IPS DF 4.7 (cell line): ENCODE measurements around the gene HDAC11.
"Not testable (repeated sequence)": the region's sequence is repeated elsewhere in the genome, so short reads cannot be mapped to it uniquely, and the experiment has no call there.

ENCODE experiments used
- DNase-seq: peaks from one replicate; pipeline ENCODE4 v3.0.0-alpha.2; 2013; ENCODE audit warnings: low spot score; ENCODE audit errors: extremely low read depth

Gene HDAC11

DNA sequence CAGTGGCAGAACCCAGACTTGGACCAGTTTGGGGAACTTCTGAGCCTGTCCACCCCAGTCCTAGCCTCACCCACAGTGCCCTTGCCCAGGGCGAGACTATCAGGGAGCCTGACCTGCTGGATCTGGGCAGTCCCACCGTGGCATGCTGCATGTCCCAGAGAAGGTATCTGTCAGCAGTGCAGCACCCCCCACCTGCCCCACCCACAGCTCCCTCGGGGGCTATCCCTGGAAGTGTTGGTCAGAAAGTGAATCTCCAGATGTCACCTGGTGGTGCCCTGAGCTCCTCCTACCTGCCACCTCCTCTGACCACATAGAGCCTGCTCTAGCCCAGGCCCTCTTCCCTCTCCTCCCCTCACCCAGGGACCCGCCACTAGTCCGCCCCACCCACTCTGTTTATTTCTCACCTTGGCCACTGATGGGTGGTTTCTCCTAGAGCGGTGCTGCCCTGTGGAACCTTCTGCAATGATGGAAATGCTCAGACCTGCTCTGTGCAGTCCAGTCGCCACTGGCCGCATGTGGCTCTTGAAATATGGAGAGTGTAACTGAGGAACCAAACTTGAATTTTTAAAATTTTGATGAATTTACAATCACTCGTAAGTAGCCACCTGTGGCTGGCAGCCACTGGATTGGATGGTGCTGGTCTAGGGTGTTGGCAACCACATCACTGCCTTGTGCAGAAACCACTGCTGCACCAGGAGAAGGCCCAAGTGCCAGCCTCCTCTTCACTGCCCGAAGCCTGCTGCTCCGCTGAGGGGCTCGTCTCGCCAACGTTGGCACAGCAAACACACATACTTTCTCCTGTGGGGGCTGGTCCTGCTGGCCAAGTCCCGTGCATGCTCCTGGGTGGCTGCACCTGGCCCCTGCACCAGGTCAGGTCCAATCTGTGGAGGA lies 13.1 kb downstream of the HDAC11 start:
- no peak for DNase-seq

DNA sequence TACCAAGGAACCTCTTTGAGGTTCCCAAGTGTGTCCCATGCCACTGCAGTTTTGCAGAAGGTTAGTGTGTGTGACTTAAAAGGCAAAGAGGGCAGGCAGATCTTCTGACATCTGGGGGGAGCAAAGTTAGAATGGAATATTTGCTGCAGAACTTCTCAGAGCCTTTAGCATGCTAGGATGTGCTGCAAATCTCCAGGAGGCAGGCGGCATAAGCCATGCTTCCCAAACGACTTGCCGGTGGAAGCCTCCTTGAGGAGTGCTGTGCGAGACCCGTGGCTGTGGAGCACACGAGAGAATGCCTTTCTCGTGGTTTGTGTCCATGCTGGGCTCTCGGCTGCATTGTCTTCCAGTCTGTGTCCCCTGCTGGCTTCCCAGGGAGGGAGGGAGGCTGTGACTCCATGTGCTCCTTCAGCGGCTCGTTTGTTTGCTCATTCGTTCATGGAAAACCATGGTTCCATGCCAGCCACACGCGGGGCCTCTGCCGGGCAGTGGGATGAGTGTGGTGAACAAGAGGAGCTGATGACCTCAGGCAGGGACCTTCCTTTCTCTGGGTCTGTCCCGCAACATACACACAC lies 13.8 kb downstream of the HDAC11 start:
- DNase-seq, result no peak

DNA sequence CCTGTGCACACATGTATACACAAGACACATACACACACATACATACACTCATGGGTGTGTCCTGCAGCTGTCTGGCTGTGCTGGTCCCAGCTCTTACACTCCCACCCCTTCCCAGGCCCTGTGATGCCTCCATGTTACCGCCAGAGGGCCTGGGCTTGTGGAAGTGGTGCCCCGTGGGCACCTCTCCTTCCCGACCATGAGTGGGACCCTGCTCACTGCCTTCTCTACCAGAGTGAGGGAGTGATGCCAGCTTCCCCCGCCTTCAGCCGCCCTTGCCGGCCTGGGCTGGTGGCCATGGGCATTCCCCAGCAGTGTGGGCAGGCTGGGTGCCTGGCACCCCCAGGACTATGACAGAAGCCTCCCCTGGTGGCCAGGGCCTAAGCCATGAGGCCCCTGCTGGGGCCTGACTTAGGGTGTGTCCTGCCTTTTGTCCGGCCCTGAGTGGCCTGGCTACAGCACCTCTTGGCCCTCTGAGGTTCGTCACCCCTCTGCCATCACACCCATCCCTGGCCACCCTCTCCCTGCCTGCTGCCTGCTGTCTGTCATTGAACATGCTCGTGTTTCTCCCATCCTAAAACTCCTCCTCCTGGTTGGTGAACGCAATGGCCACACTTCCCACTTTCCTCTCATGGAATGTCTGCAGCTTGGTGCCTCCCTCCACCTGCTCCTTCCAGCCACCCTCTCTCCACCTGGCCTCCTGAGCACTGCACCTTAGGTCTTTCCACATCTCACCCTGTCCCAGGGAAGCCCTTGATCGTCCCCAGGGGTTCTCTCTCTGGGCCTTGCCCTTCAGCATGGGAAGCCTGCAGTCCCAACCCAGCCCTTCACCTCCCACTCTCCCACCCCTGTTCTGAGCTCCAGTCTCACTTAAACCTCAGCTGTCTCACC lies 14.6 kb downstream of the HDAC11 start:
- DNase-seq, result no peak

DNA sequence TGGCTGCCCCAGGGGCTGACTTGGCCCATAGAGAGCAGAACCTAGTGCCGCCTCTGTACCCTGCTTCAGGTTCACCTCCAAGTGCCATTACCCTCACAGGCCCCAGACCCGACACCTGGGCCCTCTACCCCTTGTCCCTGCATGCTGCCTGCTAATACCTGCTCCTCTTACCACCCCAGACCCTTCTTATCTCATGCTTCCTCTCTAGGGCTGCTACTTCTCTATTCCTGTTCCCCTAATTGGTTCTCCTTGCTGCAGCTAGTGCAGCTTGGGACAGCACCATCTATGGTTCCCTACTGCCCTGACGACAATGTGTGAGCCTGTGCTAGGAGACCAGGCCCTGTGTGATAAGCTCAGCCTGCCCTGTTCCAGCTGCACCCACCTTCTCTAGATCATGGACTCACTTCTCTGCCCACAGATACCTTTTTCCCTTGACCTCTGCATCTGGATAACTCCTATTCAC lies 15.3 kb downstream of the HDAC11 start:
- DNase-seq, result no peak

DNA sequence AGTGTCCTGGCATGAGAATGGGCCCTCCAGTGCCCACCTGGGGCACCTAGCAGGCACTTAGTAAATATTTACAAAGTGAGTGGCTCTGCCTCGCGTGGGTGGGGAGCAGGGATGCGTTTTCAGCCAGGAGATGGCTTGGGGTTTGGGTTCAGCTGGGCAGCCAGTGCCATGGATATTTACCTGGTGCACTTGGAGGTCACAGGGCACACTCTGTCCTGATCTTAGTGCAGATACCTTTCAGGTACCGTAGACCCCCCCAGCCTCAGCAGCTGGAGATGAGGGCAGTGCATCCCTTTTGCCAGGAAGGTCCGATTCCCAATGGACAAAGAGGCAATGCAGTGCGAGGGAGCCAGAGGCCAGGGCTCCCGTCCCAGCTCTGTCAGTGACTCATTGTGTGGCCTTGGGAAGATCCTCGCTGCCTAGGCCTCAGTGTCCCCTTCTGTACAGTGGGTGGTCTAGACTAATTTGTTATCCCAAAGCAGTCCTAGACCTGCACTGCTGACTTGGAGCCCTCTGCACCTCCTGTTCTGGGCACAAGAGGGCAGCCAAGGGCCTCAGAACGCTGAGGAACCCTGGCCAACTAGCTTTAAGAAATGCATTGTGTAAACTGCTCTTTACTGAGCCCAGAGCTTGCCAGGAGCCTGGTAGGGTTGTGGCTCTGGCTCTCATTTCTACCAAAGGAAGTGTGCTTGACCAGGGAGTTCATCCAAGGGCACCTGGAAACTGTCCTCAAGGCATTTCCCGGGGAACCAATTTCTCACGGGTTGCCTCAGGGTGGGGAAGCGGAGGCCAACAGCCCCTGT lies 16.0 kb downstream of the HDAC11 start:
- no peak for DNase-seq

DNA sequence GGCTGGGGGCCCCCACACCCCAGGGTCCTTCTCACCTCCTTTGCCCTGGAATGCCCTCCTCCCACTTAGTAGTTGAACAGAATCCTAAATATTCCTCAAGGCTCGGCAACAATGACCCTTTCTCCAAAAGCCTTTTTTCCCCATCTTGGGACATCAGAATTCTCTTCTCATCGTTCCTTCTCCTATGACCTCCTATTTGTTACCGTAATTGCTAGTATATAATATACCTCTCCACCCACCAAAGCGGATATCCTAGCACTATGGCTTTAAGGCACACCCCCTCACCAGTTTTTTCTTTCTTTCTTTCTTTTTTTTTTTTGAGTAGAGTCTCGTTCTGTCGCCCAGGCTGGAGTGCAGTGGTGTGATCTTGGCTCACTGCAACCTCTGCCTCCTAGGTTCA lies 16.8 kb downstream of the HDAC11 start:
- DNase-seq, result no peak

DNA sequence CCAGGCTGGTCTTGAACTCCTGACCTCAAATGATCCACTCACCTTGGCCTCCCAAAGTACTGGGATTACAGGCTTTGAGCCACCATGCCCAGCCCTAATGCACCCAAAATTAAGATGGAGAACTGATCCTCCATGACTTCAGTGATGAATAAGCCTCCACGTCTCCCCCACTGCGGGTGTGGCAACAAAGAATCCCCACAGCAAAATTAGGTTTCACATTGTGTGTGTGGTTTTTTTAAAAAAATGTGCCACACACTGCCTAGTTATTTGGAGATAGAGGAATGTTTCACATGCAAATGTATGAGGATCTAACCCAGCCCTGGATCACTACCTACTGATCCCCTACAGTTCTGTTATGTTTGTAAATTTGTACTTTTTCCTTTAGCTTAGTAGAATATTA lies 17.3 kb downstream of the HDAC11 start:
- DNase-seq, result no peak

DNA sequence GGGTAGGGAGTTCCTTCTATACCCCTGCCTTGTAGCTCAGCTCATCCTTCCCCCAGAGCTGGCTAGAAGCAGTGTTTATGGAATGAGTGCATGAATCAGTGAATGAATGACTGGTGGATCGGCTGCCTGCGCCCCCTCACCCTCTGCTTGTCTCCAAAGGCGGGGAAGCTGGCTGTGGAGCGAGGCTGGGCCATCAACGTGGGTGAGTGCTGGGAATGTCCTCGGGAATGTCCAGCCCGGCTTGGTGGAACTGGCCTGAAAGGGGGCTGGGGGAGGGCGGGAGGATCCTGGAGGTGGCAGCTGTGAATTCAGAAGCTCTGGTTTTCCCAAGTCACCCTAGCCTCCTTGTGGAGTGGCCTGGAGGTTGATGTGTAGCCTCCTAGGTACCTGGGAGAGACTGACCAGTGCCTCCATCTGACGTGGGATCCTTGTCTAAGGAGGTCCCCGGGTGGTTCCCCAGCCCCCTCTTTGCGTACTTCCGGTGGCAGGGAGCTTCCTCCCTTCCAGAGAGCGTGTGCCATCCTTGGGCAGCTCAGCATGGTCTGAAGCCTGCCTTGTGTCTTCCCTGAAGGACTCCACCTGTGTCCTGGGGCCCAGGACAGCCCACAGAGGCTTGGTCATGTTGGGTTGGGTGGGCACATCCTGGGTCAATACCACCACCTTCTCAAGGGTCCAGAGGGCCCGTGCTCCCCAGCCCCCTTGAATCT lies 18.4 kb downstream of the HDAC11 start:
- no peak for DNase-seq

DNA sequence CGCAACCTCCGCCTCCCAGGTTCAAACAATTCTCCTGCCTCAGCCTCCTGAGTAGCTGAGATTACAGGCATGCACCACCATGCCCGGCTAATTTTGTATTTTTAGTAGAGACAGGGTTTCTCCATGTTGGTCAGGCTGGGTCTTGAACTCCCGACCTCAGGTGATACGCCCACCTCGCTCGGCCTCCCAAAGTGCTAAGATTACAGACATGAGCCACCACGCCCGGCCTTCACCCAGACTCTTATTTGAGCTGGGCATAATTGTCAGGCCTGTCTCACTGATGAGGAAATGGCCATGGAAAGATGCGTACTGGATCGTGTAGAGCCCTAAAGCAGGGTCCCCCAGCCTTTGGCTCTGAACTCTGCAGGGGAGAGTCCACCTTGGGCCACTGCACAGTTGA lies 19.1 kb downstream of the HDAC11 start:
- DNase-seq, result not testable (repeated sequence)

DNA sequence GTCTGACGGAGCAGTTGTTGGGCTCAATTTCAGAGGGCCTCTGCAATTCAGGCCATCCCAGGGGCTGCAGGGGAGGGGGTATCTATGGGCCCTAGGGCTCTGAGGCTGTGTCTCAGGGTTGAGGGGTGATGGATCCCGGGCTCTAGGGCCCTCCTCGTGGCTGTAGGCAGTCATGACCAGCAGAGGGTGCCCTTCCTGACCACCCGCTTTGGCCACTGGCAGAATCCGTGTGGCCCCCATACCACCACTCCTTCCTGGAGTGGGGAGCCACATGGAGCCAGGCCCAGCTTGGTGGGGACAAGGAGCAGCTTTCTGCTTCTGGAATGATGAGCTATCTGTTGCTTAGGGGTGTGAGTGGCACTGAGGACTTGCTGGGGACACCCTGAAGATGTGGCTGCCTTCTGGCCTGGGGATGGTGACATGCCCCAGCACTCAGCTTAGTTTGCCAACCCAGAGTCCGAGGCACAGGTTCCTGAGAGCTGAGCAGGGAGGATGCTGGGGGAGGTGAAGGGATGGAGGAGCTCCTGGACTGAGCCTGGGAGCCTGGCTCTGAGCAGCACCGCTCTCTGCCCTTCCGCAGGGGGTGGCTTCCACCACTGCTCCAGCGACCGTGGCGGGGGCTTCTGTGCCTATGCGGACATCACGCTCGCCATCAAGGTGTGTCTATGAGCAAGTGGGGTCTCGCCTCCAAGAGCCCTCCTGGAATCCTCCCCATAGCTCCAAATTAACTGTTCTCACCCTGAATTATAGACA lies 20.2 kb downstream of the HDAC11 start:
- no peak for DNase-seq

DNA sequence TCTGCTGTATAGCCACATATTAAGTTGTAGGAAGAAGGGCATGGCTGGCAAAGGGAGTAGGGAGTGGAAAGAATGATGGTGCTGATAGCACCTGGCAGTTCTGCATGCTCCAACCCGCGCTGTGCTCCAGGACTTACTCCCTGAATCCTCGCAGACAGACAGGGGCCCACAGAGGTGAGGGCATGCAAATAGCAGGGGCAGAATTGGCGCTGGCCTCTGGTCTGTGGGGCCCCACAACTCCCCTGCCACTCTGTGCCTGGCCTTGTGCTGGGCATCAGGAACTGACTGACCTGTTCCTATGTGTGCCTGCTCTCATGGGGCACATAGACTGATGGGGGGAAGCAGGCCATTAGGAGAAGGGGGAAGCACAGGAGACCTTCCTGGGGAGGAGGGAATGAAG lies 20.9 kb downstream of the HDAC11 start:
- no peak for DNase-seq

DNA sequence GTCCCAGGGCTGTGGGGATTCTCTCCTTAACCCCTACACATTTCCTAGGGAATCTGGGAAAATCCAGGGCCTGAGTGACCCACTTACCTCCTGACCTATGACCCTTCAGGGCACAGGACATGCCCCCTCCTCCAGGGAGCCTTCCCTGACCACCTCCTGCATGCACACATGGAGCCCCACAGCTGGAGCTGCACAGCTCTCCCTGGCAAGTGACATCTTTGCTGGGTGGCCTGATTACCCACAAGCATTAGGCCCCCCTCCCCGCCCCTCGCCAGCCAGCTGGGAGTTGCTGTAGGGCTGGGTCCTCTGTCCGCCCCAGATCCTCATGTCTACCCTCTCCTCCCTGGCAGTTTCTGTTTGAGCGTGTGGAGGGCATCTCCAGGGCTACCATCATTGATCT lies 21.4 kb downstream of the HDAC11 start:
- DNase-seq, result no peak

DNA sequence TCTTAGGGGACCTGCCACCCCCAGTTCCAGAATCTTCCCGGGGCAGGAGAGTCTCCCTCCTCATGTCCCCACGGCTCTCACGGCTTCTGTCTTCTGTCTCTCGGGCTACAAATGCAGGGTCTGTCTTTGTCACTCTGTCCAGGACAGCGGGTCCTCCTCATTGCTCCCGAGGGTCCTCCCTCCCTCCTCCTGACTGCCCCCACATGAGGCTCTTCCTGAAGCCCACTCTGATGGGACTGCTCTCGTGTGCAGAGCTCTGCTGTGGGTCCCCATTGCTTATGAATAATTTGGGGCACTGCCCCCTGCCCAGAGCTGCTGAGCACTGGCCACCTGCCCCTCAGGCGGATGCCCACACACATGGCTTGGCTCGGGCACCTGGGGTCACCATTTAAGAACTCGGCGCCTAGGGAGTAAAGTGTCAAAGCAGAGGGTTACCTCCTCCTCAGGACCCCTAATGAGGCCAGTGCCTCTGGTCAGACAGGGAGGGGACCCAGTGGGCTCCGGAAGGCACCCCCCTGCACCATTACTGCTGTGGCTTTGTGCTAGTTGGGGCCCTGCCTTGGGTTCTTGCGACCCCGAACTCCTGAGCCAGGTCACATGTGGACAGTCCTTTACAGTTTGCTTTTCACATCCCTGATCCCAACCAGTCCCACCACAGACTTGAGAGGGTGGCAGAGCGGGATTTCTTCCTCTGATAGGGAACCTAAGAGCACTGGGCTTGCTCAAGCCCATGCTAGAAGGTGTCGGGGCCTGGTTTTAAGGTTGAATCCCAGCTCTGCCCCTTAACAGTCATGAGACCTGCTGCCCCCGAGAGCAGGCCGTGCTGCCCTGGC lies 22.1 kb downstream of the HDAC11 start:
- no peak for DNase-seq

DNA sequence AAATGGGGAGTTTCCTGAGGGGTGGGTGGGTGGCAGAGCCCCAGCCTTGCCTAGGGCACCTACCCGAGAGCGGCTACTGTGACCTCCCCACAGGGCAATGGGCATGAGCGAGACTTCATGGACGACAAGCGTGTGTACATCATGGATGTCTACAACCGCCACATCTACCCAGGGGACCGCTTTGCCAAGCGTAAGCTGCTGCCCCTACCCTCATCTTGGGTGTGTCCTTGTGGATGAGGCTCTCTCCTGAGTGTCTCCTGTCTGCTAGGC lies 22.6 kb downstream of the HDAC11 start:
- DNase-seq, result no peak

DNA sequence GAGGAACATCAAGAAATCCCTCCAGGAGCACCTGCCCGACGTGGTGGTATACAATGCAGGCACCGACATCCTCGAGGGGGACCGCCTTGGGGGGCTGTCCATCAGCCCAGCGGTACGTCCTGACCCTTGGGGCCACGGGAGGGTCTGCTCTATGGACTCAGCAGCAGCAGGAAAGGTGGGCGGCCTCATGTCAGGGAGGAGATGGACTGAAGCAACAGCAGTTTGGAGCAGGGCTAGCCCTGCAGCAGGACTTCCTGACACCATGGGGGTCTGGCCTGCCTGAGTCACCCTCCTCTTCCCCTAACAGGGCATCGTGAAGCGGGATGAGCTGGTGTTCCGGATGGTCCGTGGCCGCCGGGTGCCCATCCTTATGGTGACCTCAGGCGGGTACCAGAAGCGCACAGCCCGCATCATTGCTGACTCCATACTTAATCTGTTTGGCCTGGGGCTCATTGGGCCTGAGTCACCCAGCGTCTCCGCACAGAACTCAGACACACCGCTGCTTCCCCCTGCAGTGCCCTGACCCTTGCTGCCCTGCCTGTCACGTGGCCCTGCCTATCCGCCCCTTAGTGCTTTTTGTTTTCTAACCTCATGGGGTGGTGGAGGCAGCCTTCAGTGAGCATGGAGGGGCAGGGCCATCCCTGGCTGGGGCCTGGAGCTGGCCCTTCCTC lies 24.2 kb downstream of the HDAC11 start:
- no peak for DNase-seq

DNA sequence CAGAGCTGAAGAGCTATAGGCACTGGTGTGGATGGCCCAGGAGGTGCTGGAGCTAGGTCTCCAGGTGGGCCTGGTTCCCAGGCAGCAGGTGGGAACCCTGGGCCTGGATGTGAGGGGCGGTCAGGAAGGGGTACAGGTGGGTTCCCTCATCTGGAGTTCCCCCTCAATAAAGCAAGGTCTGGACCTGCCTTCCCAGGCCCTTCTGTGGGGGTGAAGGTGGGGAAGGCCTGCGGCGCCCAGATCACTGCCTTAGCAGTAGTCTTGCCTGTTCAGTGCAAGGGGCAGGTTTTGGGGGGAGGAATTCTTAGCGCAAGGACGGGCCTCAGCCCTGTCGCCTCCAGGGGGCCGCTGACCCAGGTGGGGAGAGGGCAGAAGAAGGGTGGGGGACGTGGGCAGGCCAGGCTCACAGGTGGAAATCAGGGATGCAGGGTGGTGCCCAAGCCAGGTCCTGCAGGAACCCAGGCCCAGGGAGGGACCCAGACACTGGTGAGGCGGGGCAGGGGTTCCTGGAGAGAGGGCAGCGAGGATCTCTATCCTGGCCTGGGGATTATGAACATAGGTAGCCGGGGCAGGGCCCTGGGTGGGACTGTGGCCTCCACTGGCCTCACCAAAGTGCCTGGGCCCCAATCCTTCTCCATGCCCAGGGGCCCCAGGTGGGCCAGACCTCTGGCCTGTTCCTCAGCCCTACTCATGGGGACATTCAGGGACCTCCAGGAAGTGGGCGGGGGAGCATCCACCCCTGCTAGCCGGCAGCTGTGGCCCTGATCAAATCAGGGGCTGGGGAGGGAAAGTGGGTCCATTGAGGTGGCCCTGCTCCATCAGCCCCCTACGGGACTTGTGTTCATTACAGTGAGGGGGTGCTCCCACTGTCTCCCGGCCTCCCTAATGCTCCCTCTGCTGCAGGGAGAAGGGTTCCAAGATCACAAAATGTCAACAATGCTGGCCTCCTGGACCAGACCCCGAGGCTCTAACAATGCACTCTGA lies 25.3 kb downstream of the HDAC11 start:
- no peak for DNase-seq

DNA sequence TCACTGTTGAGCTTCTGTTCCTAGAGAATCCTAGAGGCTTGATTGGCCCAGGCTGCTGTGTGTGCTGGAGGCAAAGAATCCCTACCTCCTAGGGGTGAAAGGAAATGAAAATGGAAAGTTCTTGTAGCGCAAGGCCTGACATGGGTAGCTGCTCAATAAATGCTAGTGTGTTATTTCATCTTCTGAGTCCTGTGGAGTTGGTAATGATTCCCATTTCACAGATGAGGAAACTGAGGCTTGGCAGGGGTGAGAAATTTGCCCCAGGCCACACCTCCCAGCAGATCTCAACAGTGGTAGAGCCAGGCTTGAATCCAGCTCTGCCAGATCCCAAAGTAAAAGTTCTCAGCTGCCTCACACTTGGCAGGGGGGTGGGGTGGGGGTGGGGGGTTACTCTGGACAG lies 26.1 kb downstream of the HDAC11 start:
- DNase-seq, result no peak
